Sigmoid colon (tissue), 7 donors: ENCODE results near the gene CACNA1C. TPM values are rescaled to one million over a fixed set of nuclear protein-coding genes. Genes with fewer than 3 reads are reported as not detected.
A peak's percentile ranks its signal among the peaks of the same experiment; 100 is the strongest.

ENCODE experiments used
- DNase-seq: peaks from one replicate; pipeline ENCODE4 v3.0.0-alpha.2; 2019
- H3K27ac ChIP-seq, 4 donors: fragments of 200-600 bp; sonication (generic); one replicate each; pipeline ENCODE4 v1.5.1; 2016 to 2019; ENCODE audit warnings: mild to moderate bottlenecking in 1 of 4
- H3K27me3 ChIP-seq, 3 donors: fragments of 200-600 bp; sonication (generic); one replicate each; pipeline ENCODE4 v1.5.1; 2019; ENCODE audit warnings: mild to moderate bottlenecking in 1 of 3
- H3K36me3 ChIP-seq, 4 donors: fragments of 200-600 bp; sonication (generic); one replicate each; pipeline ENCODE4 v1.5.1; 2016 to 2019
- H3K4me1 ChIP-seq, 4 donors: fragments of 200-600 bp; sonication (generic); one replicate each; pipeline ENCODE4 v1.5.1; 2017 to 2019
- H3K4me3 ChIP-seq, 4 donors: fragments of 200-600 bp; sonication (generic); one replicate each; pipeline ENCODE4 v1.5.1; 2017 to 2019; ENCODE audit warnings: mild to moderate bottlenecking in 2 of 4, moderate library complexity in 1 of 4
- H3K9me3 ChIP-seq, 4 donors: fragments of 200-600 bp in 3 of 4; sonication (generic) in 3 of 4; one replicate each; pipeline versions ENCODE4 v1.5.1 to v1.6.1; 2013 to 2019
- EP300 ChIP-seq, 4 donors: sonication (generic); formaldehyde crosslinking; IDR thresholded peaks; one replicate each; pipeline ENCODE4 v1.6.1; 2017; ENCODE audit warnings: antibody characterized with exemption in 4 of 4
- POLR2A ChIP-seq, 2 donors: fragments of 450-650 bp; IDR thresholded peaks; one replicate each; pipeline ENCODE4 v1.6.1; 2016; ENCODE audit warnings: antibody characterized with exemption in 2 of 2, mild to moderate bottlenecking in 2 of 2, moderate library complexity in 2 of 2
- POLR2AphosphoS5 ChIP-seq, 4 donors: sonication (generic); formaldehyde crosslinking; IDR thresholded peaks; one replicate each; pipeline ENCODE4 v1.6.1; 2017; ENCODE audit warnings: antibody characterized with exemption in 4 of 4
- WGBS, 2 donors: extraction: QIAGEN DNeasy Blood & Tissue Kit; methylation state at CpG; one replicate each; pipeline ENCODE4 v1.1.7; 2013; 5-methylcytosine and 5-hydroxymethylcytosine counted together
- intact Hi-C: fragments of 100-400 bp; cut with DNase I; formaldehyde crosslinking; loops from one replicate; pipeline ENCODE4 v1.15.1; 2023
- polyA plus RNA-seq, 3 donors: library from polyadenylated mRNA; stranded (reverse); fragments of 200-250 nt; gene quantifications; one replicate each; pipeline ENCODE4 v1.2.3, GENCODE V29; 2013
- total RNA-seq, 4 donors: library from RNA; depleted of rRNA; stranded (reverse); fragments of >200 nt; gene quantifications; one replicate each; pipeline ENCODE4 v1.1.0, GENCODE V29; 2016
- TF ChIP-seq, protein P1 (sequence below), 4 experiments: fragments of 450-650 bp in 3 of 4; fragments of 200-600 bp in 1 of 4; IDR thresholded peaks; one replicate each; pipeline ENCODE4 v1.5.1; 2016 to 2019; ENCODE audit warnings: antibody characterized with exemption in 4 of 4, mild to moderate bottlenecking in 3 of 4, moderate library complexity in 2 of 4
- donor health status: healthy with polysubstance abuse.
- donor health status: Bipolar disorder and iron deficiency.
- donor health status: healthy.

Gene CACNA1C
- total and polyA plus RNA-seq, 7 donors, result 0.46 to 213 (median 62.0) TPM

DNA sequence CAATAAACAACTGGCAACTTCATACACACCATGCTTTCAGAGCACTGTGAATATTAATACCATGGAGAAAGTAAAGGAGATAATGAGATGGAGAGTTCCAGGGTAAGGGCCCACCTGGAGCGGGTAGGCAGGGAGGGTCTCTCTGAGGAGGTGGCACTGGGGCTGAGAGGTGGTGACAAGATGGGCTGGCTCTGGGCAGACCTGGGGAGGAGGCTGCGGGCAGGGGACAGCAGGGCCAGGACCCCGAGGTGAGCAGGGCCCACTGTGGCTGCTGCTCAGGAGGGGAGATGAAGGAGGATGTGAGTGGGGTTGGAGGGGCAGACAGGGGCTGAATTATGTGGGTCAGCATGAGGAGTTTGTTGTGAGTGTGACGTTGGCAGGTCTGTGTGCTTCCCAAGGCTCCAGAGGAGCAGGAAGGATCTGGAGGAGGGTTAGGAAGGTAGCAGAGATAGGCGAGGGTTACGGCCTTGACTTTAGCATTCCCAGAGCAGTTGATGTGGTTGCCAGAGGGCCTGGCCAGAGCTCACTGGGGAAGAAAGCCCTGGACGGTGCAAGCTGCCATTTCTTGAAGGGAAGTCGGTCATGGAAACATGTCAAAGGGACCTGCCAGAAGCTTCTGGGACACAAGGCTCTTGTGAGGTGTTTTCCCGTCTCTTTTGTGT, 88.2 kb downstream of the CACNA1C start:
- Histone ChIP-seq H3K4me1 (peaks cover 0 to 96% (median 81%) of the 10 kb centered on the region in 4 donors), H3K27ac (peak overlapping the region in 3 of 4 donors; percentile 61 to 80 (median 74)), H3K36me3 (no peaks in the 10 kb centered on the region), H3K4me3 (no peak overlapping the region), H3K9me3 (no peaks in the 10 kb centered on the region), H3K27me3 (no peaks in the 10 kb centered on the region)
- WGBS, 2 donors, result 88 to 93% methylated on average over 9 of the region's 9 CpGs
- peak; percentile 56 for DNase-seq
- TF ChIP-seq POLR2AphosphoS5 (IDR thresholded peaks at IDR 0.05) (no peak), POLR2A (IDR thresholded peaks at IDR 0.05) (no peak), EP300 (IDR thresholded peaks at IDR 0.05) (no peak)
- TF ChIP-seq, protein P1, sequence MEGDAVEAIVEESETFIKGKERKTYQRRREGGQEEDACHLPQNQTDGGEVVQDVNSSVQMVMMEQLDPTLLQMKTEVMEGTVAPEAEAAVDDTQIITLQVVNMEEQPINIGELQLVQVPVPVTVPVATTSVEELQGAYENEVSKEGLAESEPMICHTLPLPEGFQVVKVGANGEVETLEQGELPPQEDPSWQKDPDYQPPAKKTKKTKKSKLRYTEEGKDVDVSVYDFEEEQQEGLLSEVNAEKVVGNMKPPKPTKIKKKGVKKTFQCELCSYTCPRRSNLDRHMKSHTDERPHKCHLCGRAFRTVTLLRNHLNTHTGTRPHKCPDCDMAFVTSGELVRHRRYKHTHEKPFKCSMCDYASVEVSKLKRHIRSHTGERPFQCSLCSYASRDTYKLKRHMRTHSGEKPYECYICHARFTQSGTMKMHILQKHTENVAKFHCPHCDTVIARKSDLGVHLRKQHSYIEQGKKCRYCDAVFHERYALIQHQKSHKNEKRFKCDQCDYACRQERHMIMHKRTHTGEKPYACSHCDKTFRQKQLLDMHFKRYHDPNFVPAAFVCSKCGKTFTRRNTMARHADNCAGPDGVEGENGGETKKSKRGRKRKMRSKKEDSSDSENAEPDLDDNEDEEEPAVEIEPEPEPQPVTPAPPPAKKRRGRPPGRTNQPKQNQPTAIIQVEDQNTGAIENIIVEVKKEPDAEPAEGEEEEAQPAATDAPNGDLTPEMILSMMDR (IDR thresholded peaks at IDR 0.05), result no peak
- intact Hi-C loops, result no loop called here

DNA sequence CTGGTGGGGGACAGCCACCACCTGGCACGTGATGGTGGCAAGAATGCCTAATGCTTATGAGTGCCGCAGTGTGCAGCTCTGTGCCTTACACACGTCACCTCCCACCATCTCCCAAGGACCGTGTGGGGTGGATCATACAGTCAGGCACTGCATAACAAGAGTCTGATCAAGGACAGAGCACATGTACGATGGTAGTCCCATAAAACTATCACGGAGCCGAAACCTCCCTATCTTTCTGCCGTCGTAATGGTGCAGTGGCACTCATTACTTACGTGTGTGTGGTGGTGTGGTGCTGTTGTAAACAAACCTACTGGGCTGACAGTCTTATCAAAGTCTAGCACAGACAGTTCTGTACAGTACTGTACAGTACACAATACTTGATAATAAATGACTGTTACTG, 89.3 kb downstream of the CACNA1C start:
- Histone ChIP-seq H3K27me3 (no peaks in the 10 kb centered on the region), H3K27ac (peak overlapping the region in 3 of 4 donors; percentile 61 to 80 (median 74)), H3K36me3 (no peaks in the 10 kb centered on the region), H3K4me1 (peaks cover 0 to 96% (median 83%) of the 10 kb centered on the region in 4 donors), H3K9me3 (no peaks in the 10 kb centered on the region), H3K4me3 (no peak overlapping the region)
- TF ChIP-seq, protein P1 (IDR thresholded peaks at IDR 0.05), result no peak
- peak in 3 of 4 donors; percentile 17 to 81 (median 29) for TF ChIP-seq EP300 (IDR thresholded peaks at IDR 0.05)
- peak; percentile 51 to 70 (median 62) for TF ChIP-seq POLR2AphosphoS5 (IDR thresholded peaks at IDR 0.05)
- WGBS, 2 donors, result 76 to 85% methylated on average over 10 of the region's 10 CpGs
- intact Hi-C loops, result no loop called here
- DNase-seq, result peak; percentile 83

DNA sequence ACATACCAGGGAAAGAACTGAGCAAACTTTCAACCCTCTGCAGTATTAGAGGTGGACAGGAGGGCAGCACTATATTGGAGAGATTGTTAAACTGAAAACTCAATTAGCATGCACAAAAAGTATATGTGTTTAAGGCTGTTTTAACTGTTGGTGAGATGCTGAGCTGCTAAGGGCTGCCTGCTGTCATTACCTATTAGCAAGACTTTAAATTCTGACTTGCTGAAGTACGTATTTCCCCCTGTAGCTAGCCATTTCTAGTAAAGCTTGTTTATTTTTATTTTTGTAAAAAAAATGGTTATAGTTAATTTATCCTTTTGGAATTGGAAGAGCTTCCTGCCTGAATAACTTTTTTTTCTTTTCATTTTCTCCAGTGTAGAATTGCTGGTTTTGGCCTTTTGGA, 92.2 kb downstream of the CACNA1C start:
- Histone ChIP-seq H3K27me3 (no peaks in the 10 kb centered on the region), H3K4me1 (peaks cover 0 to 92% (median 78%) of the 10 kb centered on the region in 4 donors), H3K9me3 (no peaks in the 10 kb centered on the region), H3K27ac (peak overlapping the region in 3 of 4 donors; percentile 34 to 80 (median 74)), H3K4me3 (no peak overlapping the region), H3K36me3 (no peaks in the 10 kb centered on the region)
- DNase-seq, result no peak
- intact Hi-C loops, result no loop called here
- no peak for TF ChIP-seq POLR2AphosphoS5 (IDR thresholded peaks at IDR 0.05)
- no peak for TF ChIP-seq EP300 (IDR thresholded peaks at IDR 0.05)
- TF ChIP-seq, protein P1 (IDR thresholded peaks at IDR 0.05), result no peak
- no peak for TF ChIP-seq POLR2A (IDR thresholded peaks at IDR 0.05)
- WGBS, 2 donors, result 52 to 61% methylated on average over 1 of the region's 1 CpG

DNA sequence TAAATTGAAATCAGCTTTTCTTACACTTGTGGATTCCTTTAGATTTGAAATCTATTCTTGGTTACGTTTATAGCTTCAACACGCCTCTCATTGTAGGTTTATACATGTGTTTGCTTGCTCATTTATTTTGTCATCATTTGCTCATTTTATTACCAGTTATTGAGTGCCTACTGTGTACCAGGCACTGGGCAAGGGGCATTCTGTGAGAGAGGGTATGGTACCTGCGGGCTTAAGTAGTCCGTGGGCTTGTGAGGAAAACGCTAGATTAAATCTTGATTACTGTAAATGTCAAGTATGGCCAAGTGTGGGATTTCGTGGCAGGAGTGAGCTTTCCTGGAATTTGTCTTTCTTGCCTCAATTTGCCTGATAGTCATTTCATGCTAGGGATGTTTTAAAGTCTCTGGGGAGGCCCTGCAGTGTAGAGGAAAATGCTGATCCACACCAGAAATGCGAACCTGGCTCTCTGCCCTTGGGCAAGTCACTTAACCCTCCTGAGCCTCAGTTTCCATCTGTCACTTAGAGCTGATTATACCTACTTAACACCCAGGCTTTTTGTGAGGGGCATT, 92.7 kb downstream of the CACNA1C start:
- intact Hi-C loops, result no loop called here
- Histone ChIP-seq H3K27me3 (no peaks in the 10 kb centered on the region), H3K36me3 (no peaks in the 10 kb centered on the region), H3K4me1 (peaks cover 0 to 91% (median 79%) of the 10 kb centered on the region in 4 donors), H3K4me3 (no peak overlapping the region), H3K27ac (peak overlapping the region in 3 of 4 donors; percentile 34 to 80 (median 74)), H3K9me3 (no peaks in the 10 kb centered on the region)
- 58 to 69% methylated on average over 7 of the region's 7 CpGs for WGBS, 2 donors
- no peak for DNase-seq
- TF ChIP-seq, protein P1 (IDR thresholded peaks at IDR 0.05), result no peak
- TF ChIP-seq POLR2A (IDR thresholded peaks at IDR 0.05) (no peak), POLR2AphosphoS5 (IDR thresholded peaks at IDR 0.05) (no peak), EP300 (IDR thresholded peaks at IDR 0.05) (no peak)
